ENCODE measurements around the gene BTNL3.

The BTNL3 gene

GRCh38 chr5:181050016-181050415, 61.4 kb downstream of the BTNL3 start:
- DNase-seq, result no peak

- no peak for DNase-seq
Observed at GRCh38 chr5:181051841-181052671, 63.4 kb downstream of the BTNL3 start.

GRCh38 chr5:181052672-181053487, 64.2 kb downstream of the BTNL3 start:
- DNase-seq, result no peak

GRCh38 chr5:181053488-181054121, 65.0 kb downstream of the BTNL3 start:
- no peak for DNase-seq

- DNase-seq, result no peak
Observed at GRCh38 chr5:181054138-181054537, 65.5 kb downstream of the BTNL3 start.

GRCh38 chr5:181054871-181055459, 66.3 kb downstream of the BTNL3 start:
- DNase-seq, result no peak
